HG03571 (cell line): ENCODE measurements around the gene INCENP.

Source experiments
- ATAC-seq: cut with Tn5 transposase; IDR thresholded peaks from one replicate; pipeline ENCODE4 v1.9.1; 2021; ENCODE audit not compliant: unreplicated experiment

The INCENP gene

DNA sequence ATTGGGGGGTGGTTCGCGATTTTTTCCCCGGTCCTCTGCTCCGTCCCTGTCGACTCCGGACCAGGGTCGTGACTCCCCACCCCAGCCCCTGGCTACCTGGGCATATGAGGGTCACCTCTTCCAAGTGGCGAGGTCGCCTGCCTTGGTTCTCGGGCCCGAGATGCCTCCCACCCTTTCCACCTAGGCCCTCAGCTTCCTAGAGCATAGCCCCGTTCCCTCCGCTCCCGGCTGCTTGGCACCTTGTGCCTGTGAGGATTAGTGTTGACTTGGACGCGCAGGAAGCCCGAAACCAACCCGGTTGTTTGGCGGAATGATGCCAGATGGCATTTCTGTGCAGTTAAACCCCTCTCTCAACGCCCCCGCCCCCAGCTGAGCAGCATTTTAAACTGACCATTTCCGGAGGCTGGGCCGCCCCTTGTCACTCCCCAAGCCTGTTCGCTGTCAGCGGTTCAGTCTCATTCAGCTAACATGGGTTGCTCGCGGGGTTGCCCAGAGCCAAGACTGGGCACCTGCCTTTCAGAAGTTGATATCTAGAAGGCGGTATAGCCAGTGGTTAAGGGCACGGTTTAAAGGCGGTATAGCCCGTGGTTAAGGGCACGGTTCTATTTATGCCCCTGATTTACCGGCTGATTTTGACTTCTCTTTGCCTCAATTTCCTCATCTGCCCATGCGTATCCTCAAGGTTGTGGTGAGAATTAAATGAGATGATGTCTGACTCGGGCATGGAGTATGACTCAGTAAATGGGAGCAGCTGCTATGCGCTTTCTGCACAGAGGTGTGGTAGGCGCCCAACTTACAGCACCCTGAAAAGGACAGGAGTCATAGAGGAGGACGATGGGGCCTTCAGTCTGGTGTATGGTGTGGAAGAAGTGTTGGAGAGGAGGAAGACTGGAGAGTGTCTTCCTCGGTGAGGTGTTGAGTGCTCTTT is 639 bp downstream of the INCENP start:
- ATAC-seq = peak; percentile 26

GRCh38 chr11:62125316-62125715 is 1.5 kb downstream of the INCENP start:
- ATAC-seq = no peak

GRCh38 chr11:62125881-62126280 is 2.1 kb downstream of the INCENP start:
- no peak for ATAC-seq

DNA sequence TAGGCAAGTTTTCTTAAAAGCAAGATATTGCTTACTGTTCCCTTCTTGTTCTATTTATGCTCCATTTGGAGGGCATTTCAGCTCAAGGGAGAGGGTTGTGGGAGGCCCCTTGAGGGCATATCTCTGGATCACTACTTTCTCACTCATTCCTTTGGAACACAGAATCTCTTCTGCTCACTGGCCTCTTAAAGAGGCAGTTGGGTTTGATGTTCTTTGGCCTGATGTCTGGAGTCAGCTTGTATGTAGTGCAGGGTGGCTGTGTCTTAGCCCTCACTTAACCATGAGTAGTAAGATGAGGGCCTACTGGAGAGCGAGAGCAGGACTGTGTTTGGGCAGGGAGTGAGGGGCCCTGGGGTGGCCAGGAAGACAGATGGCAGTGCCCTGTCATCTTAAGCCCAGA is 3.6 kb downstream of the INCENP start:
- no peak for ATAC-seq

DNA sequence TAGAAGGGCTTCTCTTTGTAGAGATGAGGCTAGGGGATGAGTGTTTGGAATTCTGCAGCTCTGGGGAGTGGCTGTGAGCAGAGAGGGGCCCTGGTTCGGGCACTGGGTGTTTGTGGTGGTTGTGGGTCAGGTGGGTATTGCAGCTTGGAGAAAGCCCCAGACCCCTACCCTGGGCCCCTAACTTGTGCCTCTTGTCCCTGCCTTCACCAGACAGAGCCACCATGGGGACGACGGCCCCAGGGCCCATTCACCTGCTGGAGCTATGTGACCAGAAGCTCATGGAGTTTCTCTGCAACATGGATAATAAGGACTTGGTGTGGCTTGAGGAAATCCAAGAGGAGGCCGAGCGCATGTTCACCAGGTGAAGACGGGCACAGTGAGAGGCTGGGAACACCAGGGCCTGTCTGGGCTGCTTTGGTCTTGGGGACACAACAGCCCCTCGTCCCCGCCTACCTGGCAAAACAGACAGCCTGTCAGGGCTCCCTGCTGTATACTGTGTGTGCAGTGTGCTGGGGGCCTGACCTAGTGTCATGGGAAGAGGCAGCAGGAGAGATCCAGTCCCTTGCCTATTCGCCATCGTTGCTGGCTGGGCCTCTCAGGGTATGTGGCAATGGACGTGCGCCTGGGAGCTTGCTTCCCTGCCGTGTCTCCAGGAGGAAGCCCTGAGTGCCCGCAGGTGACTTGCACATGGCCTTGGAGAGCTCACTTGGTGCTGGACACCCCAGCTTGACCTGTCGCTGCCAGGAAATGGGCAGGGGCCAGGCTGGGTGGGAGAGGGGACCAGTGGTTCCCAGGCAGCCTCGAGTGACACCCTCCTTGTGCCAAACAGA is 4.3 kb downstream of the INCENP start:
- ATAC-seq = no peak

DNA sequence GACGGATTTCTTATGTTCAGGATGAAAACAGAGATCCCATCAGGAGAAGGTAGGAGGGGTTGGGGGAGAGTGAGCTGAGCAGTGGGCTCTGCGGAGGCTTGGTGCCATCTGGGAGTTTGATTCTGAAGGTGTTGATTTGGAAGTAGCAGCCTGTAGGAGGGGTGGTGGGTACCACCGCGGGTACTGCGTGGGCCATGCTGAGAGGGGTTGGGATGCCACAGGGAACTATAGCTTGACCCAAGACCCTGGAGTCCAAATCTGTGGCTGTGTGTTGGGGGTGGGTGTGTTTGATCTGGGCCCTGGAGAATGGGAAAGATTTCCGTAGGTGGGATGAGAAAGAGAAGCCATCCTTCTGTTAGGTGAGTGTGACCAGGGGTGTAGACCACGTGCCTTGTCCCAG is 5.0 kb downstream of the INCENP start:
- ATAC-seq = no peak

DNA sequence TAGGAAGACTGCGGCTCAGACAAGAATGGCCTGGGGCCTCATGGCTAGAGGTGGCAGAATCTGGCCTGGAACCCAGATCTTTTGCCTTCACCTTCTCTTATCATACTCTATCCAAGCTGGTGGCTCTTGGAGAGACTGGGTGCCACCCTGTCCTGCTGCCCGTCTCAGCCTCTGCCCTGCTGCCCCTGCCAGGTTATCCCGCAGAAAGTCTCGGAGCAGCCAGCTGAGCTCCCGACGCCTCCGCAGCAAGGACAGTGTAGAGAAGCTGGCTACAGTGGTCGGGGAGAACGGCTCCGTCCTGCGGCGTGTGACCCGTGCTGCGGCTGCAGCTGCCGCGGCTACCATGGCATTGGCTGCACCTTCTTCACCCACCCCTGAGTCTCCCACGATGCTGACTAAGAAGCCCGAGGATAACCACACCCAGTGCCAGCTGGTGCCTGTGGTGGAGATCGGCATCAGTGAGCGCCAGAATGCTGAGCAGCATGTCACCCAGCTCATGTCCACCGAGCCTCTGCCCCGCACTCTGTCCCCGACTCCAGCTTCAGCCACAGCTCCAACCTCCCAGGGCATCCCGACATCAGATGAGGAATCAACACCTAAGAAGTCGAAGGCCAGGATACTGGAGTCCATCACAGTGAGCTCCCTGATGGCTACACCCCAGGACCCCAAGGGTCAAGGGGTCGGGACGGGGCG is 5.9 kb downstream of the INCENP start:
- no peak for ATAC-seq

GRCh38 chr11:62130283-62131169 is 6.7 kb downstream of the INCENP start:
- ATAC-seq = no peak

DNA sequence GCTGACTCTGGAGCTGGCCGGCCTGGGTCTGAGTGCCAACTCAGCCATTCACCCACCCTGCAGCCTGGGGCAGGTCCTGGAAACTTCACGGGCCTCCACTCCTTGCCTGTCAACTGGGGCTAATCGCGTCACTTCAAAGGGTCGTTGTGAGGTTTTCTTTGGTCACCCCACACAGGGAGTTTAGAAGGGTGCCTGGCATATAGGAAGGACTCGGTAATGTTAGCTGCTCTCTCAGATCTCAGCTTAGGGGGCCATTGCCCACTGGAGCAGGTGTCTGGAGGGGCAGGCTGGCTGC is 7.3 kb downstream of the INCENP start:
- ATAC-seq = no peak

GRCh38 chr11:62132191-62132590 is 8.4 kb downstream of the INCENP start:
- no peak for ATAC-seq

- no peak for ATAC-seq
These were observed 9.0 kb downstream of the INCENP start for GRCh38 chr11:62132689-62133293.

DNA sequence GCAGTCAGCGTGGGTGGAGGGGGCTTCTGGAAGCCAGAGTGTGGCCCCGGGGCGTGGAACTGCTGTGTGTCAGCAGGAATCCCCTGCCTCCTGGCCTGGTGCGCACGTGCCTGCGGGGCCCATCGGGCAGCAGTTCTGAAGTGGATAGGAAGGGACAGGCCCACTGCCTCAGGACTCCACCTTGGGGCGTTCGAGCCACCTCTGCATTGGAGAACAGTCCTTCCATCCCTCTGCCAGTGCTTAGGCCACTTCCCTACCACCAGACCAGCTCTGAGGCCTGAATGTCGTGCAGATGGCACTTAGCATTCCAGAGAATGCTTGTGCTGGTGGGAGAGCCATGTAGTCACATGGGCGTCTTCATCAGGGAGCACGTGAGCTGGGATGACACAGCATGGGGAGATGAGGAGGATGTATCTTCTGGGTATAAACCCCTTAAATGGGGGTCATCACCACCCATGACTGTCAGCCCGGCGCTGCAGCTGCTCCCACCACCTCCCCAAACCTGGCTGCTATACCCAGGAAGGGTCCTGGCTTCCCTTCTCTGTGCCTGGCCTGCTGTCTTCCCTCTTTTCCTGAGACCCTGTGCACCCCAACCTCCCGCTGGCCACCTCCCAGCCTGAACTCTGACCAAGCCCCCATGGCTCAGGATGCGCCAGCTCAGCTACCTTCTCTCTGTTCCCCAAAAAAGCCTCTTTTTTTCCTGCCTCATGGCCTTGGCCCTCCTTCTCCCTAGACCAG is 9.7 kb downstream of the INCENP start:
- ATAC-seq = no peak

- ATAC-seq = no peak
These were observed 13.6 kb downstream of the INCENP start for GRCh38 chr11:62137276-62137861.

- ATAC-seq = no peak
These were observed 14.2 kb downstream of the INCENP start for GRCh38 chr11:62137881-62138629.

- ATAC-seq = no peak
These were observed 15.0 kb downstream of the INCENP start for GRCh38 chr11:62138630-62139425.

DNA sequence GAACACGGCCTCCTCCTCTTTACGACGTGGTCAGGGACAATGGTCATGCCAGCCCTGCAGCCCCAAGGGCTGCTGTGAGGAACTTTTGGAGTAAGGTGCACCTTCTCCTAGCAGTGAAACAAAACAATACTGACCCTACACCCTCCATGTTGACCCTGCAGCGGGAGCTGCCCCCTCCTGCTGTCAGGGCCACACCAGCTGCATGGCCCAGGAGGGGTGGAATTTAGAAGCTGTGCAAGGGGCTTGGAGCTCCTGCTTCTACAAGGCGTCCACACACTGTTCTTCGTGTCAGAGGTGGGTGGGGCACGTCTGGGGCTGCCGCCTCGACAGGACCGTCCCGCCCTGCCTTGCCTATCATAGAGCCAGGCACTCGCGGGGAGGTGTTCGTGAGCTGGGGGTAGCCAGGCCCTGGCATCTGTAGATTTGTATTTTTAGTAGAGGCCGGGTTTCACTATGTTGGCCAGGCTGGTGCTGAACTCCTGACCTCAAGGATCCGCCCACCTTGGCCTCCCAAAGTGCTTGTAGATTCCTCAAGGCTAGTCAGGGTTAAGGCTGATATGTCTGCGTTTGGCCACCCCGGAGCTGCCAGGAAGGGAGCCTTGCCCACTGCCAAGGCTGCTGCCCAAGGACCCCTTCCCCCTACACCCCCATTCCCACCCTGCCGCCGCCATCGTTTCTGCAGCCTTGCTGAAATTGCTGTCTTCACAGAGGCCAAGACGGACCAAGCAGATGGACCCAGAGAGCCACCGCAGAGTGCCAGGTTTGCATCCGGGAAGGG is 15.9 kb downstream of the INCENP start:
- no peak for ATAC-seq
